Bronchial smooth muscle cell (primary cell): Measurements from ENCODE around the gene ADPRS. TPM values are rescaled to one million over a fixed set of nuclear protein-coding genes. Genes with fewer than 3 reads are reported as not detected.

Experiments used
- total RNA-seq: library from RNA; depleted of rRNA; stranded (reverse); fragments of >200 nt; gene quantifications from 2 replicates; pipeline ENCODE4 v1.2.1, GENCODE V29; 2014

ADPRS gene
- 18.7 and 21.0 TPM in 2 replicates for total RNA-seq

GRCh38 chr1:36088577-36089392 is at the start of gene ADPRS:
Gene ADPRS (plus strand): TSS chr1:36088892. CDS start chr1:36088905, 13 bp downstream.

GRCh38 chr1:36083635-36084496 is 4.8 kb upstream of the ADPRS start, which contains the start of gene TEKT2:
Gene TEKT2 (plus strand): TSS chr1:36084094. CDS start chr1:36084922, 828 bp downstream.

GRCh38 chr1:36125129-36125991 is 36.7 kb downstream of the ADPRS start, which contains the start of gene COL8A2:
Gene COL8A2 (minus strand): TSS chr1:36125222. CDS start chr1:36100242, 24,980 bp downstream.

Other genes starting within 250 kb of the ADPRS start
- gene AGO1, start 205.7 kb upstream of the ADPRS start, total RNA-seq, result 6.9 and 10.1 TPM in 2 replicates
- gene AGO3, start 157.8 kb upstream of the ADPRS start, total RNA-seq, result 8.4 and 11.3 TPM in 2 replicates
- under 0.01 and 0.09 TPM in 2 replicates for gene TEKT2, start 4.8 kb upstream of the ADPRS start, total RNA-seq
- gene COL8A2, start 36.3 kb downstream of the ADPRS start, total RNA-seq, result 3.0 and 8.0 TPM in 2 replicates
- 70.9 and 72.6 TPM in 2 replicates for gene TRAPPC3, start 60.6 kb downstream of the ADPRS start, total RNA-seq
- 53.5 and 54.1 TPM in 2 replicates for gene MAP7D1, start 67.3 kb downstream of the ADPRS start, total RNA-seq
- gene THRAP3, start 135.6 kb downstream of the ADPRS start, total RNA-seq, result 43.3 and 72.5 TPM in 2 replicates
- gene SH3D21, start 217.5 kb downstream of the ADPRS start, total RNA-seq, result 1.5 and 2.5 TPM in 2 replicates
- 113 and 186 TPM in 2 replicates for gene EVA1B, start 234.8 kb downstream of the ADPRS start, total RNA-seq